HG03460 (cell line): ENCODE results near the gene BRSK2.
"Not testable (repeated sequence)": the region's sequence is repeated elsewhere in the genome, so short reads cannot be mapped to it uniquely, and the experiment has no call there.

Source experiments
- ATAC-seq: cut with Tn5 transposase; IDR thresholded peaks from one replicate; pipeline ENCODE4 v1.9.1; 2021; ENCODE audit not compliant: unreplicated experiment

Gene BRSK2

DNA sequence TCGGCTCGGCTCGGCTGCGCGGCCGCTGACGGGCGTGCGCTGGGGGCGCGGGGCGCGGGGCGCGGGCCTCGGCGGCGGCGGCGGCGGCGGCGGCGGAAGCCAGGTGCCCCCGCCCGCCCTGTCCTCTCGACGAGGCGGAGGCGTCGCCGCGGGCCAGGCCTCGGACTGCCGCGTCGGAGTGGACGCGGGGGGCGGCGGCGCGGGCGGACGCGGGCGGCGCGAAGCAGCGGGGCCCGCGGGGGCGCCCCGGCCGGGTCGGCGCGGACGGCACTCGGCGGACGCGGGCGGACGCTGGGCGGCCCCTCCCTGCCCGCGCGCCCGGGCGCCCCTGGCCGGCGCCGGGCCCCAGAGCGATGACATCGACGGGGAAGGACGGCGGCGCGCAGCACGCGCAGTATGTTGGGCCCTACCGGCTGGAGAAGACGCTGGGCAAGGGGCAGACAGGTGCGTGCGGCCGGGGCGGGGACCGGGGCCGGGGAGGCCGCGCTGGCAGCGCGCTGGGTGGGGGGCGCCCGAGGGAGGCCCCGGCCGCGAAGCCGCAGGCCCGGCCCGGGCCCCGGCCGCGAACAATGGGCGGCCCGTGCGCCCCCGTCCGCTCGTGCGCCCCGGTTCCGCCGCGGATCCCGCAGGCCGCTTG, at the start of gene BRSK2:
Gene BRSK2 (plus strand): TSS at position 3 of the 637 bp plus-strand sequence. CDS start 351 bp downstream, at position 354.
- ATAC-seq: no peak

DNA sequence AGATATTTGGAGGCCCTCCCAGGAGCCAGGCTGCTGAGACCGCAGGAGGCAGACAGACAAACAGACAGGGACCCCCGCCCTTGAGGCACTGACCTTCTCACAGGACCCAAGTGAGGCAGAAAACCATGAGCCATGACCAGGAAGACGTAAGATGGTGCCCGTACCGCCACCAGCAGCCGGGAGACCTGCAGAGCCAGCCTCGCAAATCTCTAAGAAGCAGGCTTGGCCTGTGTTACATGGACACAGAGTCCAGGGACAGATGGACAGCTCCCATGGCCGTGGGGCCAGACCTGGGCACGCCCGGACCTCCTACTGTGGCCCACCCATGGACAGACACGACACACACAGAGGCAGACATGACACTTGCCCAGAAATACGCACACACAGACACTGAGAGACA, 49.6 kb upstream of the BRSK2 start:
- no peak for ATAC-seq

DNA sequence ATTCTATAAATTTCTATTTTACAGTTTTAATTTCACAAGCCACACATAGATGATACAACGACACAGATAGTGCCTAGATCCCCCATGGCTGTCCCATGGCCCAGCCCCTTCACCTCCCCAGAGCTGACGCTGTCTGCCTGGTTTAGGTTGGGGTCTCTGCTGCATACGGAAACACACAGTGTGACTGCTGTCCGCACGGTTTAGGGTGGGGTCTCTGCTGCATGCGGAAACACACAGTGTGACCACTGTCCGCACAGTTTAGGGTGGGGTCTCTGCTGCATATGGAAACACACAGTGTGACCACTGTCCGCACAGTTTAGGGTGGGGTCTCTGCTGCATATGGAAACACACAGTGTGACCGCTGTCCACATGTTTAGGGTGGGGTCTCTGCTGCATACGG, 48.5 kb upstream of the BRSK2 start:
- ATAC-seq: not testable (repeated sequence)

DNA sequence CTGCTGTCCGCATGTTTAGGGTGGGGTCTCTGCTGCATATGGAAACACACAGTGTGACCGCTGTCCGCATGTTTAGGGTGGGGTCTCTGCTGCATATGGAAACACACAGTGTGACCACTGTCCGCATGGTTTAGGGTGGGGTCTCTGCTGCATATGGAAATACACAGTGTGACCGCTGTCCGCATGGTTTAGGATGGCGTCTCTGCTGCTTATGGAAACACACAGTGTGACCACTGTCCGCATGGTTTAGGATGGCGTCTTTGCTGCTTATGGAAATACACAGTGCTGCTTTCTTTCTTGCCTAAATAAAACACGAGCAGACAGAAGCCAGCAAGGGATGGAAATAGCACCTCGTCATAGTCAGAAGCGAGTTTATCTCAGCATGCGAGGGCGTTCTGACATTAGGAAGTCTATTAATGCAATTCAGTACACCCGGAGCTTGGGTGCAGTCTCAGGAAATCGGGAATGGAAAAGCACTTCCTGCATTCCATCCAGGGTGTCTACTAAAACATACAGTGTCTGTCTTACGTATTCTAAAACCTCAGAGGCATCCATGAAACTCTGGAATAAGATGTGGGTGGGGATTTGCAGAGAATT, 47.7 kb upstream of the BRSK2 start:
- ATAC-seq: no peak

DNA sequence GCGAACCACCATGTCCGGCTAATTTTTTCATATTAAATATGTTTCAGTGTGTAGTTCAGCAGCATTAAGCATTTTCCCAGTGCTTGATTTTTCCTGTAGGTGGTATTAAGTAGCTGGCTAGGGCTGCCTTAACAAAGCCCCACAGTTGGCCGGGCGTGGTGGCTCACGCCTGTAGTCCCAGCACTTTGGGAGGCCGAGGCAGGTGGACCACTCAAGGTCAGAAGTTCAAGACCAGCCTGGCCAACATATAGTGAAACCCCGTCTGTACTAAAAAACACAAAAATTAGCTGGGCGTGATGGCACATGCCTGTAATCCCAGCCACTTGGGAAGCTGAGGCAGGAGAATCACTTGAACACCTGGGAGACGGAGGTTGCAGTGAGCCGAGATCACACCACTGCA, 46.8 kb upstream of the BRSK2 start:
- no peak for ATAC-seq

DNA sequence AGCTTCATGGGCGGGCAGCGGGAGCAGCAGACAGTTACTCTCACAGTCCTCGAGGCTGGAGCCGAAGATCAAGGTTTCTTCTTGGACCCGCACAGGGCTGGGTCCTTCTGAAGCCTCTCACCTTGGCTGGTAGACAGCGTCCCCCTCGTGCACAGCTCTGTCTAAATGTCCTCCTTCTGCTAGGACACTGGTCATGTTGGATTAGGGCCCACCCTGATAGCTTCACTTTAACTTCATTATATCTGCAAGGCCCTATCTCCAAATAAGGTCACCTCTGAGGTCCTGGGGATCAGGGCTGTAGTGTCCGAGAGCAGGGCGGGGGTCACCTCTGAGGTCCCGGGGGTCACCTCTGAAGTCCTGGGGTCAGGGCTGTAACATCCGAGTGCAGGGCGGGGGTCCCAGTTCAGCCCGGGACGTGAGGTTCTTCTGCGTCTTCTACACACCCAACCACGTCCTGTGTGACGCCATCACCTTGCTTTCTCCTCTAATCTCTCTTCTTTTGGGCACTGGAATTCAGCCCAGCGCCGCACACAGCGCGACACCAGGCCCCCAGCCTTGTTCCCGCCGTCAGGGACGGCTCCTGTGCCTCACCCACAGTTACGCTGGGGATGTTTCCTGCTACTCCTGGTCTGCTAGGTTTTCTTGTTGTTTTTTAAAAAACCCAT, 46.2 kb upstream of the BRSK2 start:
- ATAC-seq: no peak

DNA sequence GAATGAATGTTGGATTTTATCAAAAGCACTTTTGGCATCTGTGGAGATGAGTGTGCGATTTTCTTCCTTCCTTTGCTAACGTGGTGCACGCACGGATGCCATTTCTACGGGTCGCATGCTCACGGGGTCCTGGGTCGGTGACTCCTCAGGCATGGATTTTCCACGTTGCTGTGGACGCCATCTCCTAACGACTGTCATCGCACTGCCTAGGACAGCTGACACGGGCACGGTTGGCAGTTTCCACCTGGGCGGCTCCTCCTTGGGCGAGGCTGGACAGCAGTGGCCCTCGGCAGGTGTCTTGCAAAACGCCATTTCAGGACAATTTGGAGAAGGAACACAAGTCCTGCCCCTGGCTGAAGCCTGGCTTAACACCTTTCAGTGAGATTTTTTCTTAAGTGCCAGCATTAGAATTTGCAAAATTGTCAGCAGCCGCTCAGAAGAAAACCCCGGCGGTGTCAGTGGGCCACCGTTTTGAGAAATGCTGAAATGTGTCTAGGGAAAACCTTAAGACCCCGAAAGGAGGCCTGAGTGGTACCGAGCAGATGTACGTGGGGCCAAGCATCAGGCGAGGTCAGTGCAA, 45.6 kb upstream of the BRSK2 start:
- ATAC-seq: no peak

DNA sequence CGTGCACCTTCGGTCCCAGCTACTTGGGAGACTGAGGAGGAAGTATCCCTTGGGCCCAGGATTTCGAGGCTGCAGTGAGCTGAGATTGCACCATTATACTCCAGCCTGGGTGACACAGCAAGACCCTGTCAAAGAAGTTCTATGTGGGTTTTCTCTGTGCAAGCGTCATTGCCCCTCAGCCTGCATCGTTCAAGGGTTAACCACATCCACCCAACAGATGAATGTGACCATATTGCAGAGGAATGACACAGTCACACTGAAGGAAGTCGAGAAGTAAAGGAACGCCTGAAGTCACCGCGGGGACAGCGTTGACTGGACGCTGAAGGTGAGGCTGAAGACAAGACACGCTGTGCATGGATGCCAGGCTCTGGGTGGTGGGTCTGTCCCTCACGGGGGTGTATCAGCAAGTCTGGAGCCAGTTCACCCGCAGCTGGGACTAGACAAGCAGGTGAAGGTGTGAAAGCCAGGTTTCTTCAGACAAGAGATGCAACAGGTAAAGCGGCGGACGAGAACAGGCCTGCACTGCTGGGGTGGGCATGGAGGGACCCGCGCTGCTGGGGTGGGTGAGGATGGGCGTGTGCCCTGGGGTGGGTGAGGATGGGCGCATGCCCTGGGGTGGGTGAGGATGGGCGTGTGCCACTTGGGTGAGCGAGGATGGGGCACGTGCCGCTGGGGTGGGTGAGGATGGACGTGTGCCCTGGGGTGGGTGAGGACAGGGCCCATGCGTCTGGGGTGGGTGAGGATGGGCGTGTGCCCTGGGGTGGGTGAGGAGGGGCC, 43.8 kb upstream of the BRSK2 start:
- ATAC-seq: no peak

DNA sequence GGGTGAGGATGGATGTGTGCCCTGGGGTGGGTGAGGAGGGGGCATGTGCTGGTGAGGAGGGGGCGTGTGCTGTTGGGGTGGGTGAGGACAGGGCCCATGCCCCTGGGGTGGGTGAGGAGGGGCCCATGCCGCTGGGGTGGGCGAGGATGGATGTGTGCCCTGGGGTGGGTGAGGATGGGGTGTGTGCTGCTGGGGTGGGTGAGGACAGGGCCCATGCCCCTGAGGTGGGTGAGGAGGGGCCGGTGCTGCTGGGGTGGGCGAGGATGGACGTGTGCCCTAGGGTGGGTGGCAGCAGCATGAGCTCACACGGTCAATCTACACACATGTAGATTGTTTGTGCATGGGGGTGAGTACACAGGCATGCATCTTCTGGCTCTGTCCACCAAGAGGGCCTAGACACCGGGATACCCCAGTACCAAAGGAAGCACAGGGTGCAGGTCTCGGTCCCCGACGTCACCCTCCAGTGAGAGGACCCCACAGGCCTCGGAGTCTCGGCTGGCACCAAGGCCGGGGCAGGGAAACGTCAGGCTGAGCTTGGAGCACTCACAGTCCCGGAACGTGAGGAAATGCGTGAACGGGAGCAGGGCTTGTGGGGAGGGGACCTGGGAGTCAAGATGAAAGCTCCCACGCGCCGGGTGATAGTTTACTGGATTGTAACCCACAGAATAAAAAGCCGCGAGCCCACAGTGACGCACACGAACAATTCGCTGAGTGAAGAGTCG, 42.9 kb upstream of the BRSK2 start:
- no peak for ATAC-seq

DNA sequence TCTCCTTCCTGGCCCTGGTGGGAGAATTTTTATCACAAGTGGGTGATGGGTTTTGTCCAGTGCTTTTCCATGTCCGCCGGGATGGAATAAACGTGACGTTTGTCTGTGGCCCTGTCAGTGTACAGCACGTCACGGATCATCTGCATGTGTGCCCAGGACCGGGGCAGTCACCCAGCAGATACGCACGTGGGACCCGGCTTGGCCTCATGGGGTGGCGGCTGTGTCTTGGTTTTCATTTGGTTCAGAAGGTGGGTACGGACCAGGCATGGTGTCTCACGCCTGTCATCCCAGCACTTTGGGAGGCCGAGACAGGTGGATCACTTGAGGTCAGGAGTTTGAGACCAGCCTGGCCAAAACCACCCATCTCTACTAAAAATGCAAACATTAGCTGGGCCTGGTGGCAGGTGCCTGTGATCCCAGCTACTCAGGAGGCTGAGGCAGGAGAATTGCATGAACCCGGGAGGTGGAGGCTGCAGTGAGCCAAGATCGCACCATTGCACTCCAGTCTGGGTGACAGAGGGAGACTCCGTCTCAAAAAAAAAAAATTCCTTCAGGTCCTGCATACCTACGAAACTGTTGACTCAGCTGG, 42.2 kb upstream of the BRSK2 start:
- ATAC-seq: not testable (repeated sequence)

DNA sequence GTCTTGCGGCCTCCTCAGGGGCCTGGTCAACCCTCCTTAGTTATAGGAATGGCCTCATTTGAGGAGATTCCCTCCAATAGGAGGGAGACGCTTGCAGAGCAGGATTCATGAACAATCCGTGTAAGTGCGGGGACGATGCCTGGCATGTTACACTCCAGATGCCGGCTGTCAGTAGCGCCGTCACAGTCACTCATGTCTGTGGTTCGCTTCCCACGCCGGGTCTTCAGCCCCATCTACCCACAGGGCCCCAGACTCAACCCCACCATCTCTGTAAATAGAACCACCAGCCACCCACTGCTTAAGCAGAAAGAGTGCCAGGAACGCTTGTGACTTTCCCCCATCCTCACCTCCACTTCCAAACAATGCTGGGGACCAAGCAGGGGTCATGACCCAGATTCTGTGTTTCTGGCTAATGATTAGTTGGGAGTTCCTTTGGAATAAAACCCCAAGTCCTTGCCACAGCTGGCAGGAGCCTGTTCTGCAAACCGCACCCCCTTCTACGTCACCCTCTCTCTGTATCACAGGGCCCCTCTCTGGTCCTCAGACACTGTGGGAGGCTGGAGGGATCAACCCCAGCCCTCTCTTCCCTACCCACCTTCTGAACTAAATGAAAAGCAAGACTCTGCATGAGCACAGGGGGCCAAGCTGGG, 41.5 kb upstream of the BRSK2 start:
- no peak for ATAC-seq

DNA sequence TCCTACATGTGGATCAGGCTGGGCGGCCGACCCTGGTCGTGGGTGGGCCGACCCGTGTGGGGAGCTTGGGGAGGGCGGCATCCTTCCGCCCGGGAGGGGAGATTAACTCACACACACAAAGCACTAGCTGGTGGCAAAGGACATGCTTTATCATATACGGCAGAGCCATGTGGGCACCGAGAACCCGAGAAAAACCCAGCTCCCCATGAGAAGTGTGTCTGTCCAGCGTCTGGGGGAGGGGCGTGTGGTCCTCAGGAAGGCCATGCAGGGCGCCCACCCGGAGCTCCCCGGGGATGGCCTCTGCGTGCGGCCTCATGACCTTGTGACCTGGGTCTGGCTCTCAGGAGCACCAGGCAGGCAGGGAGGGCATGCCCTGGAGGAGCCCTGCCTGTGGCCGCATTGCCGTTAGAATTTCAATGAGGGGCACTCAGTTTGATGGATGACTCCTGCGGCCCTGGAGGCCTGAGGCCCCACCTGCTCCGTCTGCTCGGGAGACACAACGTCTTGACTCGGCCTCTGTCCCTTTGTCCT, 40.9 kb upstream of the BRSK2 start:
- no peak for ATAC-seq

DNA sequence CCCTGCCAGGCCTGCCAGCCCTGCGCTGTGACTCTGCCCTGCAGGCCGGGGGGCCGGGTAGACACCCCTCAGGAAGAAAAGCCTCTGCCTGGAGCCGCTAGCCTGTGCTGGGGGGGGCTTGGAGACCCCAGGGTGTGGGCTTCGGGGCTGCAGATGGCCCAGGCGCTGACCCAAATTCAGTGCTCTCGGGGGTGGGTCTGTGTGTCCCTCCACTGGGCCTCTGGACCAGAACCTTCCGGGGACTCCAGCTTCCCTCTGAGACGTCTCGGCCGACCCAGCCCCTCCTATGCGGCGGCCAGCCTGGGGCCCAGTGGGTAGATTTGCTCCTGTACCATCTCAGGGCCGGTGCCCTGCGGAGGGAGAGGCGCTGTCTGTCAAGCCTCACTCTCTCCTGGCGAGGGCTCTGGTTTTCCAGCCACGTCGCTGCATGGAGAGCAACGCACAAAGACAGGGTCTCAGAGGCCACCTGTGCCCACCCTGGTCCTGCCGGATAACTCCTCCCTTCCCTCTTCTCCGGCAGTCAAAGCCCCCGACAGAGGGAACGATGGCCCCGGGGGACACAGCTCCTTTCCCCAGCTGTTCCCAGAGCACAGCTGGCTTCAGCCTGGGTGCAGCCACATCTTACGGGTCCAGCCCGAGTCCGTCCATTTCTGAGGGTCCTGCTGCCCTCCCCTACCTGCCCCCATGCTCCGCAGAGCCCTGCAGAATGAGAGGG, 40.2 kb upstream of the BRSK2 start:
- no peak for ATAC-seq

DNA sequence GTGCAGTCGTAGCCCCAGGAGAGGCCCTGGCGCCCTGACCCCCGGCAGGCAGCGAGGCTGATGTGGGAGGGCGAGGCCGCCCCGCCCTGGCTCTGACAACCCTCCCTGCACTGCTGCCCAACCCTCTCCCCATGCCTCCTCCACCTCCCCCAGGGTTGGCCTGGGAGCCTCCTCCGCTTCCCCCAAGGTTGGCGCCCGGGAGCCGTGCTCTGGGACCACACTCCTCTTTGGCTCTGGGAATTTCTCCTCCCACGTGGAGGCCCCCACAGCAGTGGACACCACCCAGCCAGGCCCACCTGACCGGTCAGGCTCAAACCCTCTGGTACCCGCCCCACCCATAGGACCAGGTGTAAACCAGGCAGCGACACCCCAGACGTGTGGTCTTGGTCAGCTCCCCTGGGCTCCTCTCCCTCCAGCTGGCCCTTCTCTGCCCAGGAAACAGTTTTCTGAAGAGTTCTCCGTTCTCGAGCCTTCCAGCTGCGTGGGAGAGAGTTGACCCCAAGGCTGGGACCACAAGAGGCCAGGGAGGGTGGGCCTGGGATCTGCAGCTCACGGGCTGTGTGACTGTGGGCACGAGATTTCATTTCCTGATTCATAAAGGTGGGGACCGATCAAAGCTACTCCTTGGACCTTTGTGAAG, 39.5 kb upstream of the BRSK2 start:
- ATAC-seq: no peak

DNA sequence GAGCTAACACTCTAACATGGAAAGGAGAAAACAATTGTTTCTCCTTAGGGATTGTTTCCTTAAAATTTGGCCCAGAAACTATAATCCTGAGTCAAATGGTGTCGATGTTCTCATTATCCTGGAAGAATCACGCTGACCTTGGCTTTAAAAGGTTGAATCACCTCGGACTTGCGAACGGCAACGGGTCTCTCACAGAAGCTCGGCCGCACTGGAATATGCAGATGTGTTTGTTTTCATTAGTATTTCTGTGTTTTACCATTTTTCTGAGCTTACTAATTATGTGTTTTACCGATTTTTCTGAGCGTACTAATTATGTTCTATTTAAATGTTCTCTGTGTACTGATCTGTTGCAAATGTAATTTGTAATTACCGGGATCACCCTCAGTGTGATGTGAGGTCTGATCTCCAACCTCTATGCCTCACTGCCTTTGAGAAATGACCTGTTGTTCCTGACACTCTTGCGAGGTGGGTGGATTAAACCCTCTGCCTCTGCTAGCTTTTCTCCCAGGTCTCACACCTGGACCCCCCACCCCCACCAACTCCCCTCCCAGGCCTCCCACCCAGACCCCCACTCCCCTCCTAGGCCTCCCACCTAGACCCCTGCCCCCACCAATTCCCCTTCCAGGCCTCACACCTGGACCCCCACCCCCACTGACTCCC, 38.3 kb upstream of the BRSK2 start:
- no peak for ATAC-seq

DNA sequence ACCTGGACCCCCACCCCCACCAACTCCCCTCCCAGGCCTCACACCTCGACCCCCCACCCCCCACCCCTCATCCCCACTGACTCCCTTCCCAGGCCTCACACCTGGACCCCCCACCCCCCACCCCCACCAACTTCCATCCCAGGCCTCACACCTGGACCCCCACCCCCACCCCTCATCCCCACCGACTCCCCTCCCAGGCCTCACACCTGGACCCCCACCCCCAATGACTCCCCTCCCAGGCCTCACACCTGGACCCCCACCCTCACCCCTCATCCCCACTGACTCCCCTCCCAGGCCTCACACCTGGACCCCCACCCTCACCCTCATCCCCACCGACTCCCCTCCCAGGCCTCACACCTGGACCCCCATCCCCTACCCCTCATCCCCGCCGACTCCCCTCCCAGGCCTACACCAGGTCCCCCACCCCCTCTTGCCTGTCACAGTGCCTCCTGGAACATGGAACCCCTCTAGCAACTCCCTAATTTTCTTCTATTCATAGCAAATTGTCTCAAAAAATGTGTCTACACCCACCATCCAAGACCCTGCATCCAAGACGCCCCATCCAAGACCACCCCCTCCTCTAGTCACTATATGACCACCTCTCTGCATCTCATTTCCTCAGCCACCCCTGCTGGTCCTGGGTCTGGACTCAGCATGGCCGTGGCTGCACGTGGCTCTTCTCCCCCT, 36.9 kb upstream of the BRSK2 start:
- ATAC-seq: no peak

DNA sequence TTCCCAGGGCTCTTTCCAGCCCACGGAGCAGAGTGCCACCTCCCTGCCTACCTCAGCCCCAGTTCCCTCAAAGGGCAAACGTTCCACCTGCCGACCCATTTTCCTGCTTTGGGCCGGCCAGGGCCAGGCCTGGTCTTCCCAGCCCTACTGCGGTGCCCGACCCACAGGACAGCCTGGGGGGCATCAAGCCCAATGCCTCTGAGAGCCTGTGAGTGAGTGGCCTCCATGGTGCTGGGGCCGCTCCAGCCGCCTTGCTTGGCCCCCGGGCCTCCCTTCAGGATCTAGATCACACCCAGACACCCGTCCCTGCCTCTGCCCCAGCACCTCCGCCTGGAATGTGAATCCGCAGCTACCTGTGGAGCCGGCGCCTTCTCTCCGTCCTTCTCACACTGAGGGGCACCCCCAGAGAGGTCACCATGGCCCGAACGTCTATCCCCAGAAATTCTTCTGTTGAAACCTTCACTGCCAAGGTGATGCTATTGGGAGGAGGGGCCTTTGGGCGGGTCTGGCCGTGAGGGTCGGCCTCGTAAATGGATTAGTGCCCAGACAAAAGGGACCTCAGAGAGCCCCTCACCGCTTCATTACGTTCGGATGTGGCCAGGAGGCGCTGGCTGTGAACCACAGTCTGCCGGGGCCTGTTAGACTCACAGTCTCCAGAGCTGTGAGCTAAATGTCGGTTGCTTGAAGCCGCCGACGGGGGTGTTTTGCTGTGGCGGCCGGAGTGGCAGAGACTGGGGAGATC, 36.2 kb upstream of the BRSK2 start:
- no peak for ATAC-seq
